HG03025 (cell line): ENCODE measurements around the gene PHYHIPL.

ENCODE experiments used
- ATAC-seq: cut with Tn5 transposase; IDR thresholded peaks from one replicate; pipeline ENCODE4 v1.9.1; 2021; ENCODE audit warnings: mild to moderate bottlenecking, moderate library complexity; ENCODE audit not compliant: unreplicated experiment, low FRiP score

Gene PHYHIPL

GRCh38 chr10:59245686-59246085, 69.2 kb downstream of the PHYHIPL start:
- no peak for ATAC-seq

GRCh38 chr10:59252491-59252890, 76.0 kb downstream of the PHYHIPL start:
- no peak for ATAC-seq

- no peak for ATAC-seq
Observed at GRCh38 chr10:59255463-59255862, 79.0 kb downstream of the PHYHIPL start.

GRCh38 chr10:59257224-59257623, 80.8 kb downstream of the PHYHIPL start:
- ATAC-seq = no peak

- no peak for ATAC-seq
Observed at GRCh38 chr10:59258890-59259289, 82.4 kb downstream of the PHYHIPL start.

- ATAC-seq = no peak
Observed at GRCh38 chr10:59265141-59265540, 88.7 kb downstream of the PHYHIPL start.

- no peak for ATAC-seq
Observed at GRCh38 chr10:59266321-59266720, 89.9 kb downstream of the PHYHIPL start.

- ATAC-seq = no peak
Observed at GRCh38 chr10:59268460-59268859, 92.0 kb downstream of the PHYHIPL start.

GRCh38 chr10:59269651-59270050, 93.2 kb downstream of the PHYHIPL start:
- no peak for ATAC-seq

GRCh38 chr10:59270492-59270891, 94.0 kb downstream of the PHYHIPL start:
- no peak for ATAC-seq

- no peak for ATAC-seq
Observed at GRCh38 chr10:59271160-59271559, 94.7 kb downstream of the PHYHIPL start.

GRCh38 chr10:59272061-59272460, 95.6 kb downstream of the PHYHIPL start:
- no peak for ATAC-seq

- ATAC-seq = no peak
Observed at GRCh38 chr10:59273445-59273844, 97.0 kb downstream of the PHYHIPL start.

GRCh38 chr10:59276133-59276532, 99.7 kb downstream of the PHYHIPL start:
- ATAC-seq = no peak

GRCh38 chr10:59276919-59277318, 100.5 kb downstream of the PHYHIPL start:
- ATAC-seq = no peak

- ATAC-seq = no peak
Observed at GRCh38 chr10:59279476-59279875, 103.0 kb downstream of the PHYHIPL start.

- ATAC-seq = no peak
Observed at GRCh38 chr10:59279991-59280505, 103.6 kb downstream of the PHYHIPL start.

- ATAC-seq = no peak
Observed at GRCh38 chr10:59281861-59282260, 105.4 kb downstream of the PHYHIPL start.

- no peak for ATAC-seq
Observed at GRCh38 chr10:59283456-59284091, 107.1 kb downstream of the PHYHIPL start.

- ATAC-seq = no peak
Observed at GRCh38 chr10:59284118-59284975, 107.9 kb downstream of the PHYHIPL start.

- ATAC-seq = no peak
Observed at GRCh38 chr10:59285073-59285472, 108.6 kb downstream of the PHYHIPL start.

- no peak for ATAC-seq
Observed at GRCh38 chr10:59285848-59286247, 109.4 kb downstream of the PHYHIPL start.
